ENCODE results near the gene KCNMA1.

Gene KCNMA1

DNA sequence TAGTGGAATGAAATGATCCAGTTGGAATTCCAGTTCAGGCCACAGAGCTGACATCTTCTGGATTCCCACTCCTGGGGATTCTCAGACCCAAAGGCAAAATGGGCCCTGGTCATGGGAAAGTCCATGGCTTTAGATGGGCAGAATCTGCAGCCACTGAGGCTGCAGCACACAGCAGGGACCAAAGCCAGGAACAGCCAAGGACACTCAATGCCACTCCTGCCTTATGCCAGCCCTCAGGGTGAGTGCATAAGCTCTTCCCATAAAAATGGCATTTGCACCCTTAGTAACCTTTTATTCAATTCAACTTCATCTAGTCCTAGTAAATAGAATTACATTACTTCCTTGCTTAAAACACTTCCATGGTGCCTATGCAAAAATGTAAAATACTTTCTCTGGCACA lies 274.4 kb downstream of the KCNMA1 start:
- Histone ChIP-seq H3K4me3 (ENCODE audit: extremely low read depth, insufficient read depth, low read length, poor library complexity, severe bottlenecking) (no peak overlapping the region), H3K4me1 (ENCODE audit: control insufficient read depth, insufficient read depth, low read length, poor library complexity, severe bottlenecking) (peaks cover 8% of the 10 kb centered on the region), H3K9me3 (ENCODE audit: control insufficient read depth, low read length) (peaks cover 5% of the 10 kb centered on the region), H3K27ac (ENCODE audit: low read depth, low read length, severe bottlenecking) (no peak overlapping the region), H3K36me3 (ENCODE audit: control insufficient read depth, insufficient read depth, low read length) (no peaks in the 10 kb centered on the region)

GRCh38 chr10:77361831-77362230 lies 275.8 kb downstream of the KCNMA1 start:
- Histone ChIP-seq H3K27ac (ENCODE audit: low read depth, low read length, severe bottlenecking) (no peak overlapping the region), H3K9me3 (ENCODE audit: control insufficient read depth, low read length) (no peaks in the 10 kb centered on the region), H3K4me3 (ENCODE audit: extremely low read depth, insufficient read depth, low read length, poor library complexity, severe bottlenecking) (no peak overlapping the region), H3K36me3 (ENCODE audit: control insufficient read depth, insufficient read depth, low read length) (no peaks in the 10 kb centered on the region), H3K4me1 (ENCODE audit: control insufficient read depth, insufficient read depth, low read length, poor library complexity, severe bottlenecking) (peaks cover 18% of the 10 kb centered on the region)
- 89 to 94% methylated on average over 6 of the region's 6 CpGs for WGBS, 2 experiments (ENCODE audit: insufficient coverage in 2 of 2)

DNA sequence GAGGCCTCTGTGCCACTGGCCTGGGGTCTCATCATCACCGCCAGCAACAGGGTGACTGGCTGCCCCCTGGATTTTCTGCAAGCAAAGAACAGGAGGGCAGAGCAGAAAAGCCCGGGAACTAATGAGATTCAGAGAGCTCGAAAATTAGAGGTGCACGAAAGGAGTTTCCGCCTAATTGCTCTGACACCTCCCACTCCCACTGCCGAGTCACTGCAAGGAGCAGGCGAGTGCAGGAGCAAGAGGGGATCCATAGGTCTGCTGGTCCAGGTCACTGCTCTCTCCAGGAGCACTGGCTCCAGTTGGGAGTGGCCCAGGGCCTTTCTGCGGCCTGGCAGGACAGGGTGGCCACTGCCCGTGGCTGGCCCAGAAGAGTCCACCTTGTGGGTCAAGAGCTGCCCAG lies 276.2 kb downstream of the KCNMA1 start:
- Histone ChIP-seq H3K4me1 (ENCODE audit: control insufficient read depth, insufficient read depth, low read length, poor library complexity, severe bottlenecking) (peaks cover 19% of the 10 kb centered on the region), H3K4me3 (ENCODE audit: extremely low read depth, insufficient read depth, low read length, poor library complexity, severe bottlenecking) (no peak overlapping the region), H3K27ac (ENCODE audit: low read depth, low read length, severe bottlenecking) (no peak overlapping the region), H3K9me3 (ENCODE audit: control insufficient read depth, low read length) (no peaks in the 10 kb centered on the region), H3K36me3 (ENCODE audit: control insufficient read depth, insufficient read depth, low read length) (no peaks in the 10 kb centered on the region)
- 96 to 100% methylated on average over 7 to 9 of the region's 9 CpGs for WGBS, 2 experiments (ENCODE audit: insufficient coverage in 2 of 2)

GRCh38 chr10:77360835-77361234 lies 276.8 kb downstream of the KCNMA1 start:
- H3K4me1 ChIP-seq (ENCODE audit: control insufficient read depth, insufficient read depth, low read length, poor library complexity, severe bottlenecking), result peaks cover 19% of the 10 kb centered on the region
- H3K27ac ChIP-seq (ENCODE audit: low read depth, low read length, severe bottlenecking), result no peak overlapping the region
- no peaks in the 10 kb centered on the region for H3K9me3 ChIP-seq (ENCODE audit: control insufficient read depth, low read length)
- no peaks in the 10 kb centered on the region for H3K36me3 ChIP-seq (ENCODE audit: control insufficient read depth, insufficient read depth, low read length)
- no peak overlapping the region for H3K4me3 ChIP-seq (ENCODE audit: extremely low read depth, insufficient read depth, low read length, poor library complexity, severe bottlenecking)
- 97 to 100% methylated on average over 3 to 4 of the region's 5 CpGs for WGBS, 2 experiments (ENCODE audit: insufficient coverage in 2 of 2)

- Histone ChIP-seq H3K4me3 (ENCODE audit: extremely low read depth, insufficient read depth, low read length, poor library complexity, severe bottlenecking) (no peak overlapping the region), H3K36me3 (ENCODE audit: control insufficient read depth, insufficient read depth, low read length) (no peaks in the 10 kb centered on the region), H3K27ac (ENCODE audit: low read depth, low read length, severe bottlenecking) (no peak overlapping the region), H3K9me3 (ENCODE audit: control insufficient read depth, low read length) (no peaks in the 10 kb centered on the region), H3K4me1 (ENCODE audit: control insufficient read depth, insufficient read depth, low read length, poor library complexity, severe bottlenecking) (peaks cover 19% of the 10 kb centered on the region)
- WGBS, 2 experiments (ENCODE audit: insufficient coverage in 2 of 2), result 50 to 80% methylated on average over 1 of the region's 2 CpGs
Observed at GRCh38 chr10:77359950-77360520, 277.6 kb downstream of the KCNMA1 start.

DNA sequence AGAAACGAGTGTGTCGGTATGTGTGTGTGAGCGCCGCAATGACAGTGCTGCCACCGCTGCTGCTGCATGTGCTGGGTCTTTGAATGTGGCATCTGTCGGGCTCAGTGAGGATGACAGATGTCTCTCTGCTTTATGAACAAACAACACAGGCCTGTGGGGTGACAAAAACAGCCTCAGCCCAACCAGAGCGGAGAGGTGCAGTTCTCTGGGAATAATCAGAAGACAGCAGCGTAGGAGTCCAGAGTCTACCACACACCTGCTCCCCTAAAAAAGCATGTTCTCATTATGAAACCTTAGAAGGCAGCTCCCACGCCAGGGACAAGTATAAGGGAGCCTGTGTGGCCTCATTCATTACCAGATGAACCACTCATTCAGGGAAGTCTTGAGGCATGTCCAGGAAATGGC lies 278.3 kb downstream of the KCNMA1 start:
- Histone ChIP-seq H3K4me1 (ENCODE audit: control insufficient read depth, insufficient read depth, low read length, poor library complexity, severe bottlenecking) (peaks cover 19% of the 10 kb centered on the region), H3K9me3 (ENCODE audit: control insufficient read depth, low read length) (no peaks in the 10 kb centered on the region), H3K4me3 (ENCODE audit: extremely low read depth, insufficient read depth, low read length, poor library complexity, severe bottlenecking) (no peak overlapping the region), H3K27ac (ENCODE audit: low read depth, low read length, severe bottlenecking) (no peak overlapping the region), H3K36me3 (ENCODE audit: control insufficient read depth, insufficient read depth, low read length) (no peaks in the 10 kb centered on the region)
- WGBS, 2 experiments (ENCODE audit: insufficient coverage in 2 of 2), result 96 to 98% methylated on average over 8 of the region's 9 CpGs

- Histone ChIP-seq H3K4me1 (ENCODE audit: control insufficient read depth, insufficient read depth, low read length, poor library complexity, severe bottlenecking) (peaks cover 19% of the 10 kb centered on the region), H3K36me3 (ENCODE audit: control insufficient read depth, insufficient read depth, low read length) (no peaks in the 10 kb centered on the region), H3K9me3 (ENCODE audit: control insufficient read depth, low read length) (no peaks in the 10 kb centered on the region), H3K4me3 (ENCODE audit: extremely low read depth, insufficient read depth, low read length, poor library complexity, severe bottlenecking) (no peak overlapping the region), H3K27ac (ENCODE audit: low read depth, low read length, severe bottlenecking) (no peak overlapping the region)
- 96% methylated on average over 5 of the region's 5 CpGs for WGBS, 2 experiments (ENCODE audit: insufficient coverage in 2 of 2)
Observed at GRCh38 chr10:77358656-77359055, 279.0 kb downstream of the KCNMA1 start.

GRCh38 chr10:77357611-77358310 lies 279.8 kb downstream of the KCNMA1 start:
- 86 to 89% methylated on average over 1 to 3 of the region's 4 CpGs for WGBS, 2 experiments (ENCODE audit: insufficient coverage in 2 of 2)
- Histone ChIP-seq H3K36me3 (ENCODE audit: control insufficient read depth, insufficient read depth, low read length) (no peaks in the 10 kb centered on the region), H3K9me3 (ENCODE audit: control insufficient read depth, low read length) (no peaks in the 10 kb centered on the region), H3K4me1 (ENCODE audit: control insufficient read depth, insufficient read depth, low read length, poor library complexity, severe bottlenecking) (peaks cover 19% of the 10 kb centered on the region), H3K4me3 (ENCODE audit: extremely low read depth, insufficient read depth, low read length, poor library complexity, severe bottlenecking) (no peak overlapping the region), H3K27ac (ENCODE audit: low read depth, low read length, severe bottlenecking) (no peak overlapping the region)

GRCh38 chr10:77357185-77357584 lies 280.4 kb downstream of the KCNMA1 start:
- Histone ChIP-seq H3K4me3 (ENCODE audit: extremely low read depth, insufficient read depth, low read length, poor library complexity, severe bottlenecking) (no peak overlapping the region), H3K27ac (ENCODE audit: low read depth, low read length, severe bottlenecking) (no peak overlapping the region), H3K4me1 (ENCODE audit: control insufficient read depth, insufficient read depth, low read length, poor library complexity, severe bottlenecking) (peaks cover 19% of the 10 kb centered on the region), H3K9me3 (ENCODE audit: control insufficient read depth, low read length) (no peaks in the 10 kb centered on the region), H3K36me3 (ENCODE audit: control insufficient read depth, insufficient read depth, low read length) (no peaks in the 10 kb centered on the region)

- H3K4me1 ChIP-seq (ENCODE audit: control insufficient read depth, insufficient read depth, low read length, poor library complexity, severe bottlenecking), result peaks cover 29% of the 10 kb centered on the region
- no peaks in the 10 kb centered on the region for H3K36me3 ChIP-seq (ENCODE audit: control insufficient read depth, insufficient read depth, low read length)
- H3K9me3 ChIP-seq (ENCODE audit: control insufficient read depth, low read length), result no peaks in the 10 kb centered on the region
- H3K27ac ChIP-seq (ENCODE audit: low read depth, low read length, severe bottlenecking), result no peak overlapping the region
- WGBS, 2 experiments (ENCODE audit: insufficient coverage in 2 of 2), result 71 to 78% methylated on average over 4 of the region's 4 CpGs
- H3K4me3 ChIP-seq (ENCODE audit: extremely low read depth, insufficient read depth, low read length, poor library complexity, severe bottlenecking), result no peak overlapping the region
Observed at GRCh38 chr10:77355844-77356243, 281.8 kb downstream of the KCNMA1 start.

GRCh38 chr10:77351386-77351785 lies 286.2 kb downstream of the KCNMA1 start:
- H3K27ac ChIP-seq (ENCODE audit: low read depth, low read length, severe bottlenecking), result peak overlapping the region; percentile 7
- no peaks in the 10 kb centered on the region for H3K36me3 ChIP-seq (ENCODE audit: control insufficient read depth, insufficient read depth, low read length)
- peaks cover 28% of the 10 kb centered on the region for H3K4me1 ChIP-seq (ENCODE audit: control insufficient read depth, insufficient read depth, low read length, poor library complexity, severe bottlenecking)
- H3K9me3 ChIP-seq (ENCODE audit: control insufficient read depth, low read length), result no peaks in the 10 kb centered on the region
- H3K4me3 ChIP-seq (ENCODE audit: extremely low read depth, insufficient read depth, low read length, poor library complexity, severe bottlenecking), result no peak overlapping the region

Data from mesodermal cell (in vitro differentiated cells).